Endothelial cell of umbilical vein (primary cell): ENCODE results near the gene FCN2.

ENCODE experiments used
- CTCF ChIP-seq, 2 donors: IDR thresholded peaks; 1 replicate in 1 of 2; 2 replicates in 1 of 2; pipeline ENCODE4 v1.5.1; 2011; ENCODE audit warnings: low read length in 2 of 2, mild to moderate bottlenecking in 2 of 2, moderate library complexity in 2 of 2, control low read depth in 1 of 2, inconsistent platforms in 1 of 2, low read depth in 1 of 2; ENCODE audit not compliant: insufficient read depth in 1 of 2; ENCODE audit errors: extremely low read depth in 1 of 2
- EZH2 ChIP-seq: IDR thresholded peaks from 2 replicates; pipeline ENCODE4 v1.6.1; 2012; ENCODE audit warnings: borderline replicate concordance, low read depth, mild to moderate bottlenecking, moderate library complexity, low read length, inconsistent platforms; ENCODE audit not compliant: severe bottlenecking
- FOS ChIP-seq: IDR thresholded peaks from 2 replicates; pipeline ENCODE4 v1.6.1; 2011; ENCODE audit warnings: mild to moderate bottlenecking, low read length, moderate library complexity, borderline replicate concordance; ENCODE audit not compliant: insufficient read depth
- POLR2A ChIP-seq: IDR thresholded peaks from 2 replicates; pipeline ENCODE4 v1.6.1; 2012; ENCODE audit warnings: low read depth, mild to moderate bottlenecking, control low read depth, low read length

DNA sequence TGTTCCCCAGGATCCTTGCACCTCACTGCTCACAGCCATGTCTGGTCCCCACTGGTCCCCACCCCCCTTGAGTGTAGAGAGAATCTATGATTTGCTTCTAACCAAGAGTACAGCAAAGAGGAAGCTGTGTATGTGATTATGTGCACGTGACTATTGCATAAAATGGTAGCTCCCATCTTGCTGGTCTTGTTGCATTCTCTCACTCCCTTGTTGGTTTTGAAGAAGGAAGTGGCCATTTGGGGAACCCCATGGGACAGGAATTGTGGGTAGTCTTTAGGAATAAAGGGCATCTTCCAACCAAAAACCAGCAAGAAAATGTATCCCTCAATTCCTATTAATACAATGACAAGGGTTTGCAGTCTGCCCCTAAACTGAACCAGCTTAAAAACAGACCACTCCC is 5.2 kb upstream of the FCN2 start:
- TF ChIP-seq CTCF (IDR thresholded peaks at IDR 0.05; ENCODE audit: extremely low read depth in 1 of 2, insufficient read depth in 1 of 2, low read depth in 1 of 2, low read length in 2 of 2) (no peak), EZH2 (no peak), POLR2A (no peak), FOS (no peak)
